K562 (cell line): ENCODE results near the gene PRR35. TPM values are rescaled to one million over a fixed set of nuclear protein-coding genes. Genes with fewer than 3 reads are reported as not detected.

ENCODE experiments used
- BACH1 ChIP-seq: fragments of 200-800 bp; sonication (Bioruptor generic); IDR thresholded peaks from 2 replicates; pipeline ENCODE4 v1.6.1; 2016; ENCODE audit warnings: missing genetic modification characterization, missing compliant biosample characterization
- FOXA1 ChIP-seq: fragments of 450-650 bp; IDR thresholded peaks from 2 replicates; pipeline ENCODE4 v1.6.1; 2016; ENCODE audit warnings: mild to moderate bottlenecking, borderline replicate concordance
- GTF2F1 ChIP-seq: IDR thresholded peaks from 2 replicates; pipeline ENCODE4 v1.6.1; 2011; ENCODE audit warnings: low read depth, low read length, improper control_type of control experiment
- HDAC6 ChIP-seq: IDR thresholded peaks from 2 replicates; pipeline ENCODE4 v1.6.1; 2012; ENCODE audit warnings: low read depth, mild to moderate bottlenecking, control low read depth, inconsistent platforms, low read length, moderate library complexity
- HMG20B ChIP-seq: fragments of 250-450 bp; sonication (Bioruptor Pico); IDR thresholded peaks from 2 replicates; pipeline ENCODE4 v1.5.0; 2021; ENCODE audit warnings: mild to moderate bottlenecking
- KDM4B ChIP-seq, 2 experiments: fragments of 450-650 bp in 1 of 2; sonication (generic) in 1 of 2; IDR thresholded peaks; 2 replicates each; pipeline ENCODE4 v1.6.1; 2016 to 2017; ENCODE audit warnings: borderline replicate concordance in 2 of 2, antibody characterized with exemption in 1 of 2, low read depth in 1 of 2, mild to moderate bottlenecking in 1 of 2
- KLF10 ChIP-seq: fragments of 250-450 bp; sonication (Bioruptor Pico); IDR thresholded peaks from 2 replicates; pipeline ENCODE4 v1.6.1; 2021; ENCODE audit warnings: matching md5 sums
- MTA1 ChIP-seq: fragments of 450-650 bp; IDR thresholded peaks from 2 replicates; pipeline ENCODE4 v1.6.1; 2017; ENCODE audit warnings: borderline replicate concordance
- MYNN ChIP-seq, 2 experiments: sonication (generic); formaldehyde crosslinking in 1 of 2; IDR thresholded peaks; 2 replicates each; pipeline versions ENCODE4 v1.5.0 to v1.6.1; 2016 to 2020; ENCODE audit warnings: antibody characterized with exemption in 1 of 2, missing genetic modification reagents in 1 of 2
- NCOA6 ChIP-seq: fragments of 450-650 bp; IDR thresholded peaks from 2 replicates; pipeline ENCODE4 v1.6.1; 2017; ENCODE audit warnings: mild to moderate bottlenecking
- OTX1 ChIP-seq: fragments of 450-650 bp; formaldehyde crosslinking; IDR thresholded peaks from 2 replicates; pipeline ENCODE4 v1.4.0; 2022; ENCODE audit warnings: mild to moderate bottlenecking
- PREB ChIP-seq: sonication (generic); formaldehyde crosslinking; IDR thresholded peaks from 2 replicates; pipeline ENCODE4 v1.8.1; 2023; ENCODE audit warnings: mild to moderate bottlenecking, missing genetic modification reagents
- RNF2 ChIP-seq: sonication (generic); IDR thresholded peaks from 2 replicates; pipeline ENCODE4 v1.6.1; 2016
- SMARCA4 ChIP-seq: fragments of 450-650 bp; IDR thresholded peaks from 2 replicates; pipeline ENCODE4 v1.6.1; 2016
- UBTF ChIP-seq, 2 experiments: IDR thresholded peaks; 2 replicates each; pipeline ENCODE4 v1.6.1; 2012; ENCODE audit warnings: improper control_type of control experiment in 2 of 2, low read depth in 2 of 2, low read length in 2 of 2, borderline replicate concordance in 1 of 2
- ZNF134 ChIP-seq: fragments of 250-450 bp; sonication (Bioruptor Pico); conservative IDR thresholded peaks from 2 replicates; pipeline ENCODE4 v1.4.0; 2020
- ZNF143 ChIP-seq: sonication (generic); formaldehyde crosslinking; IDR thresholded peaks from 2 replicates; pipeline ENCODE4 v1.9.0; 2022; ENCODE audit warnings: mild to moderate bottlenecking, missing genetic modification reagents
- ZNF197 ChIP-seq: fragments of 200-800 bp; sonication (Bioruptor generic); IDR thresholded peaks from 2 replicates; pipeline ENCODE4 v1.6.1; 2016; ENCODE audit warnings: low read depth, missing genetic modification characterization, missing compliant biosample characterization
- ZNF239 ChIP-seq: fragments of 250-450 bp; sonication (Bioruptor Pico); IDR thresholded peaks from 2 replicates; pipeline ENCODE4 v1.4.0; 2020; ENCODE audit warnings: mild to moderate bottlenecking
- ZNF668 ChIP-seq: fragments of 250-450 bp; sonication (Bioruptor Pico); IDR thresholded peaks from 2 replicates; pipeline ENCODE4 v1.8.0; 2022; ENCODE audit warnings: mild to moderate bottlenecking, inconsistent platforms
- polyA plus RNA-seq, 8 experiments: library from polyadenylated mRNA; depleted of rRNA in 4 of 8; stranded (reverse) in 5 of 8; unstranded in 3 of 8; fragments of >200 nt; fragmentation: Nextera tagmentation in 2 of 8; fragmentation: Illumina TruSeq in 1 of 8; extraction: Ambion mirVana in 2 of 8; extraction: Trizol in 1 of 8; gene quantifications; 2 replicates each; pipeline versions ENCODE4 v1.2.1 to v1.2.3, GENCODE V29; 2011 to 2014; ENCODE audit warnings: inconsistent platforms in 1 of 8, missing spikeins in 1 of 8
- total RNA-seq, 7 experiments: library from RNA; depleted of rRNA in 6 of 7; stranded (reverse); fragments of >200 nt in 6 of 7; fragmentation: Illumina TruSeq in 2 of 7; extraction: Trizol in 2 of 7; gene quantifications; 2 replicates each; pipeline versions ENCODE4 v1.2.1 to v1.2.3, GENCODE V29; 2011 to 2021; ENCODE audit warnings: low replicate concordance in 1 of 7
- TF ChIP-seq, protein P1 (sequence below), 2 experiments: IDR thresholded peaks in 1 of 2; conservative IDR thresholded peaks in 1 of 2; 2 replicates each; pipeline ENCODE4 v1.6.1; 2016; ENCODE audit warnings: low read depth in 2 of 2, mild to moderate bottlenecking in 1 of 2, missing compliant biosample characterization in 1 of 2, missing genetic modification characterization in 1 of 2, moderate library complexity in 1 of 2
- TF ChIP-seq, protein P2 (sequence below): fragments of 450-650 bp; formaldehyde crosslinking; IDR thresholded peaks from 2 replicates; pipeline ENCODE4 v1.4.0; 2022; ENCODE audit warnings: mild to moderate bottlenecking, moderate library complexity

The PRR35 gene
- total and polyA plus RNA-seq, 9 of the 15 experiments (the other 6 are each of a cell fraction or from before 2014, with no cell fraction given), result 0.17 to 0.45 (median 0.21) TPM; not detected in 5

DNA sequence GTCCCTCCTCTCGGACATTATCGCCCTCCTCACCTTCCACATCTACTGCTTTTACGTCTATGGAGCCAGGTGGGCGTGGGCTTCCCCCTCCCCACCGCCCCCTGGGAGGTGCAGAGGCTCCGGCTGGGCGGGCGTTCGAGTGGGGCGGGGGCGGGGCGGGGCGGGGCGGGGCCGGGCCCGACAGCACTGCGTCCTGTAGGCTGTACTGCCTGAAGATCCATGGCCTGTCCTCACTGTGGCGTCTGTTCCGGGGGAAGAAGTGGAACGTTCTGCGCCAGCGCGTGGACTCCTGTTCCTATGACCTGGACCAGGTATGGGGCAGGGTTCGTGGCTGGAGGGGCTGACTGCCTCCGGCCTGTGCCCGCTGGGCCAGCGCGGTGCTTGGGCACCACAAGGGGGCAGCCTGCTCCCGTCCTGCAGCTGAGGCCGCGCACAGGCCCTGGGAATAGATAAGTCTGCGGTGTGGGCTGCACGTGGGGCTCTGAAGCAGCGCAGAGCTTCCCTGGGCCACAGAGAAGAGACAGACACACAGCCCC lies 18.7 kb downstream of the PRR35 start (continued):
- no peak for TF ChIP-seq HDAC6
- no peak for TF ChIP-seq PREB
- no peak for TF ChIP-seq BACH1 (tag)
- TF ChIP-seq SMARCA4, result 0 out of 2 replicates have a peak, but pooled peaks have one; percentile 30
- no peak for TF ChIP-seq ZNF134 (CRISPR knock-in tag)
- peak; percentile 51; the same call in 1 of the 2 replicates for TF ChIP-seq ZNF143
- no peak for TF ChIP-seq GTF2F1
- TF ChIP-seq, protein P1, sequence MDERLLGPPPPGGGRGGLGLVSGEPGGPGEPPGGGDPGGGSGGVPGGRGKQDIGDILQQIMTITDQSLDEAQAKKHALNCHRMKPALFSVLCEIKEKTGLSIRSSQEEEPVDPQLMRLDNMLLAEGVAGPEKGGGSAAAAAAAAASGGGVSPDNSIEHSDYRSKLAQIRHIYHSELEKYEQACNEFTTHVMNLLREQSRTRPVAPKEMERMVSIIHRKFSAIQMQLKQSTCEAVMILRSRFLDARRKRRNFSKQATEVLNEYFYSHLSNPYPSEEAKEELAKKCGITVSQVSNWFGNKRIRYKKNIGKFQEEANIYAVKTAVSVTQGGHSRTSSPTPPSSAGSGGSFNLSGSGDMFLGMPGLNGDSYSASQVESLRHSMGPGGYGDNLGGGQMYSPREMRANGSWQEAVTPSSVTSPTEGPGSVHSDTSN (CRISPR knock-in tag; IDR thresholded peaks at IDR 0.05; ENCODE audit: low read depth), result no peak
- TF ChIP-seq, protein P1 (tag; conservative IDR thresholded peaks at IDR 0.05; ENCODE audit: low read depth), result no peak
- TF ChIP-seq ZNF239 (CRISPR knock-in tag), result peak; percentile 17; the same call in 1 of the 2 replicates
- peak; percentile 92 for TF ChIP-seq MYNN (IDR thresholded peaks at IDR 0.05)
- no peak for TF ChIP-seq MYNN (CRISPR knock-in tag; IDR thresholded peaks at IDR 0.05)
- no peak for TF ChIP-seq ZNF197 (CRISPR knock-in tag)
- 0 out of 4 replicates have a peak, but pooled peaks of 1 of the 2 experiments have one; percentile 55 for TF ChIP-seq KDM4B (IDR thresholded peaks at IDR 0.05; ENCODE audit: borderline replicate concordance in 2 of 2, low read depth in 1 of 2)
- no peak for TF ChIP-seq KLF10 (CRISPR knock-in tag)
- TF ChIP-seq ZNF668 (CRISPR knock-in tag), result no peak
- no peak for TF ChIP-seq HMG20B (CRISPR knock-in tag)
- TF ChIP-seq RNF2, result peak; percentile 60
- no peak for TF ChIP-seq FOXA1
- no peak for TF ChIP-seq NCOA6
- 0 out of 4 replicates have a peak, but pooled peaks of 1 of the 2 experiments have one; percentile 26 for TF ChIP-seq UBTF (IDR thresholded peaks at IDR 0.05; ENCODE audit: borderline replicate concordance in 1 of 2, low read depth in 2 of 2, low read length in 2 of 2)
- TF ChIP-seq MTA1, result no peak
- TF ChIP-seq, protein P2, sequence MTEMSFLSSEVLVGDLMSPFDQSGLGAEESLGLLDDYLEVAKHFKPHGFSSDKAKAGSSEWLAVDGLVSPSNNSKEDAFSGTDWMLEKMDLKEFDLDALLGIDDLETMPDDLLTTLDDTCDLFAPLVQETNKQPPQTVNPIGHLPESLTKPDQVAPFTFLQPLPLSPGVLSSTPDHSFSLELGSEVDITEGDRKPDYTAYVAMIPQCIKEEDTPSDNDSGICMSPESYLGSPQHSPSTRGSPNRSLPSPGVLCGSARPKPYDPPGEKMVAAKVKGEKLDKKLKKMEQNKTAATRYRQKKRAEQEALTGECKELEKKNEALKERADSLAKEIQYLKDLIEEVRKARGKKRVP (CRISPR knock-in tag), result no peak
- TF ChIP-seq OTX1, result no peak
